Measurements from ENCODE around the gene PPFIA4. TPM values are rescaled to one million over a fixed set of nuclear protein-coding genes. Genes with fewer than 3 reads are reported as not detected.

PPFIA4 gene
- total RNA-seq, 1 experiment from 2014 or later, result 21.1 TPM

GRCh38 chr1:203112475-203112874 is 86.2 kb downstream of the PPFIA4 start:
- Mint-ChIP-seq H3K27ac (no peak overlapping the region), H3K4me1 (no peaks in the 10 kb centered on the region; the same call in 1 of the 2 replicates), H3K27me3 (ENCODE audit: low read depth) (peaks cover 18% of the 10 kb centered on the region), H3K4me3 (no peak overlapping the region), H3K9me3 (no peaks in the 10 kb centered on the region), H3K36me3 (no peaks in the 10 kb centered on the region)
- DNase-seq (ENCODE audit: low spot score), result no peak
- no peak for ATAC-seq
- TF ChIP-seq HMGXB4 (CRISPR knock-in tag; IDR thresholded peaks at IDR 0.05) (no peak), SMAD3 (CRISPR knock-in tag; IDR thresholded peaks at IDR 0.05; ENCODE audit: borderline replicate concordance) (no peak), ATF6 (CRISPR knock-in tag; IDR thresholded peaks at IDR 0.05) (no peak), RELA (CRISPR knock-in tag; IDR thresholded peaks at IDR 0.05; ENCODE audit: borderline replicate concordance) (no peak), E2F1 (CRISPR knock-in tag; IDR thresholded peaks at IDR 0.05) (no peak), ZNF232 (CRISPR knock-in tag; IDR thresholded peaks at IDR 0.05) (no peak), ESRRA (CRISPR knock-in tag; IDR thresholded peaks at IDR 0.05; ENCODE audit: borderline replicate concordance) (no peak), PRRX2 (CRISPR knock-in tag; IDR thresholded peaks at IDR 0.05) (no peak), MLX (CRISPR knock-in tag; IDR thresholded peaks at IDR 0.05) (no peak), IRF1 (CRISPR knock-in tag; IDR thresholded peaks at IDR 0.05) (no peak), ZNF219 (CRISPR knock-in tag; IDR thresholded peaks at IDR 0.05; ENCODE audit: borderline replicate concordance) (no peak), NR3C1 (CRISPR knock-in tag; conservative IDR thresholded peaks at IDR 0.05; ENCODE audit: low read depth) (no peak)
- POLR2A ChIA-PET, result no interaction called here
- CTCF ChIA-PET, result interaction anchor here (1.1 to 3.8 kb wide), 4 partner anchors 15 to 155 kb away, joined by 3 to 18 read pairs (median 14); partner anchors contain the start of gene ADORA1

- Mint-ChIP-seq H3K27me3 (ENCODE audit: low read depth) (peaks cover 20% of the 10 kb centered on the region), H3K9me3 (no peaks in the 10 kb centered on the region), H3K4me1 (no peaks in the 10 kb centered on the region; the same call in 1 of the 2 replicates), H3K27ac (no peak overlapping the region), H3K36me3 (no peaks in the 10 kb centered on the region), H3K4me3 (no peak overlapping the region)
- ChIA-PET CTCF (interaction anchor here (1.1 to 3.8 kb wide), 8 partner anchors 14 to 160 kb away, joined by 3 to 18 read pairs (median 8); partner anchors contain the start of gene ADORA1), POLR2A (no interaction called here)
- TF ChIP-seq TP53 (CRISPR knock-in tag; IDR thresholded peaks at IDR 0.05) (no peak), CREM (CRISPR knock-in tag; IDR thresholded peaks at IDR 0.05) (no peak)
- ATAC-seq (no peak), DNase-seq (ENCODE audit: low spot score) (no peak)
Measured at GRCh38 chr1:203113308-203113707, 87.0 kb downstream of the PPFIA4 start.

- DNase-seq (ENCODE audit: low spot score), result no peak
- CTCF ChIA-PET, result interaction anchor here (1.1 to 3.8 kb wide), 5 partner anchors 13 to 159 kb away, joined by 4 to 16 read pairs (median 6); partner anchors contain the start of gene ADORA1
- ATAC-seq, result no peak
- Mint-ChIP-seq H3K36me3 (no peaks in the 10 kb centered on the region), H3K27ac (no peak overlapping the region), H3K4me1 (no peaks in the 10 kb centered on the region; the same call in 1 of the 2 replicates), H3K4me3 (no peak overlapping the region), H3K27me3 (ENCODE audit: low read depth) (peaks cover 20% of the 10 kb centered on the region), H3K9me3 (no peaks in the 10 kb centered on the region)
- POLR2A ChIA-PET, result no interaction called here
- TF ChIP-seq GRHL2 (CRISPR knock-in tag; IDR thresholded peaks at IDR 0.05; ENCODE audit: insufficient replicate concordance, severe bottlenecking) (no peak), IRF1 (CRISPR knock-in tag; IDR thresholded peaks at IDR 0.05) (no peak), HMGXB4 (CRISPR knock-in tag; IDR thresholded peaks at IDR 0.05) (no peak), ZNF396 (CRISPR knock-in tag; IDR thresholded peaks at IDR 0.05; ENCODE audit: borderline replicate concordance) (no peak), TP53 (CRISPR knock-in tag; IDR thresholded peaks at IDR 0.05) (no peak), GTF2I (CRISPR knock-in tag; conservative IDR thresholded peaks at IDR 0.05) (no peak), ATF6 (CRISPR knock-in tag; IDR thresholded peaks at IDR 0.05) (no peak), ZNF263 (CRISPR knock-in tag; IDR thresholded peaks at IDR 0.05; ENCODE audit: low read depth) (no peak), ZNF232 (CRISPR knock-in tag; IDR thresholded peaks at IDR 0.05) (no peak), RORB (CRISPR knock-in tag; IDR thresholded peaks at IDR 0.05) (no peak), NR2C2 (CRISPR knock-in tag; IDR thresholded peaks at IDR 0.05) (no peak)
Measured at GRCh38 chr1:203114202-203114601, 87.9 kb downstream of the PPFIA4 start.
